ENCODE data around the gene PSTPIP1. TPM values are rescaled to one million over a fixed set of nuclear protein-coding genes. Genes with fewer than 3 reads are reported as not detected.
A peak's percentile ranks its signal among the peaks of the same experiment; 100 is the strongest.

PSTPIP1 gene
- total and polyA plus RNA-seq, 2 of the 8 experiments (the other 6 are each of a cell fraction or from before 2014, with no cell fraction given), result 1.6 to 1.8 TPM

GRCh38 chr15:77053709-77054108, 58.8 kb downstream of the PSTPIP1 start:
- Histone ChIP-seq H2BK15ac (ENCODE audit: low read length) (no peak overlapping the region), H2BK120ac (replicated peaks; ENCODE audit: low read depth, low read length) (no peak overlapping the region), H2AFZ (ENCODE audit: low read length) (no peak overlapping the region), H3K4me1 (replicated peaks in 1 of 4; ENCODE audit: control insufficient read depth in 3 of 4, insufficient read depth in 4 of 4, low read length in 3 of 4) (peaks cover 0 to 5% (median 2%) of the 10 kb centered on the region in 4 experiments; a peak in 3 of 7 replicates), H4K5ac (ENCODE audit: insufficient read length, low read depth, low read length) (no peak overlapping the region), H3K36me3 (ENCODE audit: control insufficient read depth in 2 of 4, insufficient read depth in 4 of 4, low read length in 3 of 4) (peaks cover 0 to 15% (median 7%) of the 10 kb centered on the region in 4 experiments; a peak in 6 of 8 replicates), H4K91ac (replicated peaks; ENCODE audit: insufficient read length, low read length) (no peak overlapping the region), H3K23ac (ENCODE audit: insufficient read length) (no peak overlapping the region), H4K8ac (ENCODE audit: extremely low read depth, insufficient read depth, low read length) (no peak overlapping the region), H3K79me2 (ENCODE audit: control insufficient read depth in 1 of 2, insufficient read depth in 2 of 2, low read length in 2 of 2) (peaks cover 0 to 26% of the 10 kb centered on the region in 2 experiments; a peak in 2 of 4 replicates), H4K20me1 (replicated peaks in 1 of 2; ENCODE audit: control insufficient read depth in 1 of 2, insufficient read depth in 2 of 2, low read length in 2 of 2) (peaks cover 5 to 9% of the 10 kb centered on the region in 2 experiments), H3K27ac (ENCODE audit: low read depth, low read length) (no peak overlapping the region), H2AK5ac (ENCODE audit: low read depth, low read length) (no peak overlapping the region), H3K56ac (replicated peaks; ENCODE audit: insufficient read length, low read depth, low read length) (no peak overlapping the region), H3K4ac (replicated peaks; ENCODE audit: insufficient read length, low read depth, low read length) (no peak overlapping the region), H3K27me3 (replicated peaks in 1 of 4; ENCODE audit: control insufficient read depth in 3 of 4, extremely low read depth in 1 of 4, insufficient read depth in 3 of 4, low read length in 3 of 4) (no peaks in the 10 kb centered on the region), H3K9me3 (ENCODE audit: insufficient read depth in 2 of 2, low read depth in 1 of 2, low read length in 1 of 2) (no peaks in the 10 kb centered on the region), H3K79me1 (ENCODE audit: low read depth, low read length) (no peaks in the 10 kb centered on the region), H3K18ac (ENCODE audit: extremely low read depth, low read length) (no peak overlapping the region), H2BK5ac (ENCODE audit: low read depth, low read length) (no peak overlapping the region), H3K23me2 (ENCODE audit: low read depth, low read length) (no peaks in the 10 kb centered on the region), H2BK20ac (ENCODE audit: low read length) (no peak overlapping the region), H2BK12ac (ENCODE audit: low read depth, low read length) (no peak overlapping the region), H3K4me3 (ENCODE audit: extremely low read depth in 1 of 4, insufficient read depth in 2 of 4, low read depth in 3 of 4, low read length in 4 of 4) (no peak overlapping the region), H3K4me2 (ENCODE audit: insufficient read depth in 1 of 2, low read depth in 2 of 2, low read length in 2 of 2) (no peak overlapping the region), H3K14ac (ENCODE audit: insufficient read length) (no peak overlapping the region), H3K9ac (replicated peaks in 1 of 4; ENCODE audit: extremely low read depth in 1 of 4, low read depth in 3 of 4, low read length in 3 of 4) (no peak overlapping the region)
- CTCF ChIA-PET (ENCODE audit: partially characterized antibody), result no interaction called here
- 90% methylated on average over 2 of the region's 2 CpGs; no CpG with 5 or more reads in 1 of the 2 experiments for WGBS, 2 experiments (ENCODE audit: extremely low coverage in 1 of 2, insufficient coverage in 1 of 2, insufficient read length in 1 of 2, insufficient replicate concordance in 2 of 2, low coverage in 1 of 2, low lambda C conversion rate in 2 of 2, missing lambda C conversion rate in 1 of 2)
- DNase-seq (ENCODE audit: low read depth in 1 of 2, low spot score in 2 of 2), result no peak
- no peak for FAIRE-seq
- POLR2A ChIA-PET (ENCODE audit: partially characterized antibody), result interaction anchor here (0.7 kb wide), 1 partner anchor 412 kb away, joined by 3 read pairs; no protein-coding TSS in a partner anchor
- TF ChIP-seq CREB1 (IDR thresholded peaks at IDR 0.05) (no peak), ZNF274 (IDR thresholded peaks at IDR 0.05; ENCODE audit: borderline replicate concordance, extremely low read depth, low read length) (no peak), SAP30 (IDR thresholded peaks at IDR 0.05; ENCODE audit: insufficient read depth, insufficient replicate concordance, low read length) (no peak), CEBPB (IDR thresholded peaks at IDR 0.05; ENCODE audit: low read depth, low read length) (peak; percentile 86), ATF3 (IDR thresholded peaks at IDR 0.05; ENCODE audit: insufficient read depth, low read depth, low read length) (0 out of 2 replicates have a peak, but pooled peaks have one; percentile 9), HDAC6 (IDR thresholded peaks at IDR 0.05; ENCODE audit: low read depth, low read length) (no peak)
